SU-DHL-6 (cell line): Measurements from ENCODE around the gene TRIP13.

ENCODE experiments used
- H2AFZ ChIP-seq: fragments of 200-600 bp; sonication (generic); 2 replicates; pipeline ENCODE4 v1.6.1; 2014; ENCODE audit warnings: low read depth, mild to moderate bottlenecking, moderate library complexity, mixed read lengths, antibody characterized with exemption, low read length; ENCODE audit not compliant: severe bottlenecking
- H3F3A ChIP-seq: fragments of 200-600 bp; shearing (Covaris generic); 2 replicates; pipeline ENCODE4 v1.6.0; 2016; ENCODE audit warnings: antibody characterized with exemption, mild to moderate bottlenecking; ENCODE audit not compliant: insufficient read depth
- H3K27ac ChIP-seq: fragments of 200-600 bp; sonication (generic); 2 replicates; pipeline ENCODE4 v1.5.1; 2016; ENCODE audit warnings: low read depth, mild to moderate bottlenecking, low read length, moderate library complexity, mixed read lengths
- H3K27me3 ChIP-seq: fragments of 200-600 bp; sonication (generic), shearing (Covaris generic); 2 replicates; pipeline ENCODE4 v1.6.0; 2014; ENCODE audit warnings: mild to moderate bottlenecking, low read length
- H3K36me3 ChIP-seq: fragments of 200-600 bp; sonication (generic); 2 replicates; pipeline ENCODE4 v1.6.1; 2014; ENCODE audit warnings: mild to moderate bottlenecking, low read length, mixed read lengths
- H3K4me2 ChIP-seq: fragments of 300-600, 200-600 bp; shearing (Covaris generic), sonication (generic); 2 replicates; pipeline ENCODE4 v1.6.0; 2014; ENCODE audit warnings: low read length, low read depth, mild to moderate bottlenecking; ENCODE audit not compliant: poor library complexity, severe bottlenecking
- H3K4me3 ChIP-seq: fragments of 200-600 bp; sonication (generic); 2 replicates; pipeline ENCODE4 v1.5.1; 2014; ENCODE audit warnings: antibody characterized with exemption, low read length, mild to moderate bottlenecking, mixed read lengths; ENCODE audit not compliant: insufficient read depth, poor library complexity, severe bottlenecking
- H3K79me2 ChIP-seq: fragments of 200-600 bp; sonication (generic); 2 replicates; pipeline ENCODE4 v1.6.1; 2014; ENCODE audit warnings: mild to moderate bottlenecking, low read length, moderate library complexity; ENCODE audit not compliant: insufficient read depth
- H3K9ac ChIP-seq: fragments of 200-600 bp; sonication (generic); 2 replicates; pipeline ENCODE4 v1.7.0; 2014; ENCODE audit warnings: mild to moderate bottlenecking, low read length
- H3K9me2 ChIP-seq: fragments of 200-600 bp; sonication (generic); replicated peaks from 2 replicates; pipeline ENCODE4 v1.6.1; 2014; ENCODE audit warnings: low read length; ENCODE audit not compliant: insufficient read depth
- H3K9me3 ChIP-seq: fragments of 200-600 bp; sonication (generic); 2 replicates; pipeline ENCODE4 v1.6.1; 2014; ENCODE audit warnings: low read length, mixed read lengths; ENCODE audit not compliant: insufficient read depth
- H4K20me1 ChIP-seq: fragments of 200-600 bp; sonication (generic); 2 replicates; pipeline ENCODE4 v1.6.1; 2014; ENCODE audit warnings: low read depth, mild to moderate bottlenecking, antibody characterized with exemption, low read length, moderate library complexity, mixed read lengths
- EZH2phosphoT487 ChIP-seq: fragments of 200-600 bp; sonication (generic), shearing (Covaris generic); conservative IDR thresholded peaks from 2 replicates; pipeline ENCODE4 v1.6.1; 2018; ENCODE audit warnings: mild to moderate bottlenecking, antibody characterized with exemption, low read length, moderate library complexity, mixed read lengths
- TF ChIP-seq, protein P1 (sequence below): fragments of 200-600 bp; sonication (generic); IDR thresholded peaks from one replicate; pipeline ENCODE4 v1.5.1; 2017; ENCODE audit warnings: antibody characterized with exemption, mild to moderate bottlenecking, low read length, moderate library complexity; ENCODE audit not compliant: insufficient read depth, poor library complexity, severe bottlenecking

Gene TRIP13

DNA sequence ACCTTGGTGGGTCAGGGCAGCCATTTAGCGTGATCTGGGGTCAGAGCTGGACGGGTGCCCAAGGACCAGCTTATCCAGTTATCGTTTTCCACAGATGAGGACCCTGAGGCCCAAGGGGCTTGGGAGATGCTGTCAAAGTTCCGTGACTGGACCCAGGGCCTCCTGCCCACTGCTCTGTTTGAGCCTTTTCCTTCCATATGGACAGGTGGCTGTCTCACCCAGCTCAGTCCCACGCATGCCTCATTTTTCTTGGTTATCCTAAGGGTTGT, 56.5 kb downstream of the TRIP13 start:
- Histone ChIP-seq H4K20me1 (no peaks in the 10 kb centered on the region), H3K79me2 (no peaks in the 10 kb centered on the region), H3K9me3 (no peaks in the 10 kb centered on the region), H2AFZ (no peak overlapping the region), H3K4me3 (no peak overlapping the region), H3K4me2 (no peak overlapping the region), H3K9me2 (no peaks in the 10 kb centered on the region), H3F3A (no peaks in the 10 kb centered on the region), H3K9ac (no peak overlapping the region), H3K27ac (no peak overlapping the region), H3K27me3 (no peaks in the 10 kb centered on the region), H3K36me3 (no peaks in the 10 kb centered on the region)
- no peak for TF ChIP-seq EZH2phosphoT487
- TF ChIP-seq, protein P1, sequence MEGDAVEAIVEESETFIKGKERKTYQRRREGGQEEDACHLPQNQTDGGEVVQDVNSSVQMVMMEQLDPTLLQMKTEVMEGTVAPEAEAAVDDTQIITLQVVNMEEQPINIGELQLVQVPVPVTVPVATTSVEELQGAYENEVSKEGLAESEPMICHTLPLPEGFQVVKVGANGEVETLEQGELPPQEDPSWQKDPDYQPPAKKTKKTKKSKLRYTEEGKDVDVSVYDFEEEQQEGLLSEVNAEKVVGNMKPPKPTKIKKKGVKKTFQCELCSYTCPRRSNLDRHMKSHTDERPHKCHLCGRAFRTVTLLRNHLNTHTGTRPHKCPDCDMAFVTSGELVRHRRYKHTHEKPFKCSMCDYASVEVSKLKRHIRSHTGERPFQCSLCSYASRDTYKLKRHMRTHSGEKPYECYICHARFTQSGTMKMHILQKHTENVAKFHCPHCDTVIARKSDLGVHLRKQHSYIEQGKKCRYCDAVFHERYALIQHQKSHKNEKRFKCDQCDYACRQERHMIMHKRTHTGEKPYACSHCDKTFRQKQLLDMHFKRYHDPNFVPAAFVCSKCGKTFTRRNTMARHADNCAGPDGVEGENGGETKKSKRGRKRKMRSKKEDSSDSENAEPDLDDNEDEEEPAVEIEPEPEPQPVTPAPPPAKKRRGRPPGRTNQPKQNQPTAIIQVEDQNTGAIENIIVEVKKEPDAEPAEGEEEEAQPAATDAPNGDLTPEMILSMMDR, result no peak

DNA sequence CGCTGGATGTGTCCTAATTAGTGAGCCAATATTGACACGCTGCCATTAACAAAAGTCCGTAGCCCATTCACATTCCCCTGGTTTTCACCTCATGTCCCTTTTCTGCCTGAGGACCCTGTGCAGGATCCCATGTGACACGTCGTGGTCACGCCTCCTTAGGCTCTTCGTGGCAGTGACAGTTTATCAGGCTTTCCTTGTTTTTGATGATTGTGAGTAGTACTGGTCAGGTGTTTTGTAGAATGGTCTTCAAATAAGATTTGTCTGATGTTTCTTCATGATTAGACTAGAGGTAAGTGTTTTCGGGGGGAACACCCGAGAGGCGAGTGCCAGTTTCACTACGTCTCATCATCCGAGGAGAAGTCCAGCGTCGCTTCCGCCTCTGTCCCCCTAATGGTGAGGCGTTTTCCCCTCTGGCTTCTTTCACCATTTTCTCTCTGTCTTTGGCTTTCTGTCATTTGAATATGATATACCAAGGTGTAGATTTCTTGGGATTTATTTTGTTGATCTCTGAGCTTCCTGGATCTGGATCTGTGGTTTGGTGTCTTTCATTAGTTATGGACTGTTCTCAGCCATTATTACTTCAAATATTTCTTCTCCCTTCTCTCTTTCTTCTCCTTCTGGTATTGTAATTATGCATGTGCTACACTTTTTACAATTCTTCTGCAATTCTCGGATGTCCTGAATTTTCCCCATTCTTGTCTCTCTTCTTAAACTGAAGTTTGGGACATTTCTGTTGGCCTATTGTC, 57.3 kb downstream of the TRIP13 start:
- no peaks in the 10 kb centered on the region for H3K9me3 ChIP-seq
- H3K36me3 ChIP-seq, result no peaks in the 10 kb centered on the region
- H3K4me2 ChIP-seq, result no peak overlapping the region
- TF ChIP-seq, protein P1, result no peak
- no peak for TF ChIP-seq EZH2phosphoT487
- no peak overlapping the region for H3K27ac ChIP-seq
- H2AFZ ChIP-seq, result no peak overlapping the region
- no peaks in the 10 kb centered on the region for H3F3A ChIP-seq
- no peaks in the 10 kb centered on the region for H3K9me2 ChIP-seq
- H3K79me2 ChIP-seq, result no peaks in the 10 kb centered on the region
- H3K9ac ChIP-seq, result no peak overlapping the region
- no peak overlapping the region for H3K4me3 ChIP-seq
- no peaks in the 10 kb centered on the region for H3K27me3 ChIP-seq
- no peaks in the 10 kb centered on the region for H4K20me1 ChIP-seq

DNA sequence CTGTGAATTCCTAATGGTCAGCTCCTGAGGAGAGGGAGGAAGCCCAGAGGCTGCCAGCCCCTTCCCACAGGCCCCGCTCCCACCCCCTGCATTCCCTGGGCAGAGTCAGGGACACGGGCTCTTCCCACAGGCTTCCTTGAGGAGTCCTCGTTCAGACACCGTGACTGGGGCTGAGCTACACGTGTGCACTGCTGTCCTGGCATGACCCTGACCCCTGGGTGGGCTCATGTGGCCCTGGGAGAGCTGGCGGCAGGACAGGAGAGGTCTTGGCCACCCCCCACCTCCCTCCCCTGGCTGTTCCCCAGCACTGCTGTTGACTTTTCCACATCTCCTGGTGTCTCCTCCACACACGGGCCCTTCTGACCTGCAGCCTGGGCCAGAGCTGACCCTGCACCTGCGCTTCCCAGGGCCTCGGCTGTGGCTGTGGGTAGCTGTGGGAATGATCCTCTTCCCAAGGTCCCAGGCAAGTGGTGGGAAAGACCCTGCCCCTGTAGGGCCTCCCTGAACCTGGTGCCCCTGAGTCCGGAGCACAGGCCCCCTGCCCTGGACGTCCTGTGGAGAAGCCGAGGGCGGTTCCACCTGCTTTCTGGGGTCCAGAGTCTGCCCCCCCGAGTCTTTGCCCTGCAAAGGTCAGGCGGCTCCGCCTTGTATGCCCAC, 59.4 kb downstream of the TRIP13 start:
- Histone ChIP-seq H3F3A (no peaks in the 10 kb centered on the region), H4K20me1 (no peaks in the 10 kb centered on the region)

More for the DNA sequence above, 59.4 kb downstream of the TRIP13 start:
- no peaks in the 10 kb centered on the region for H3K36me3 ChIP-seq
- no peak overlapping the region for H3K4me3 ChIP-seq
- H3K27me3 ChIP-seq, result 0 out of 2 replicates have a peak, but pooled peaks cover 3% of the 10 kb centered on the region
- H3K9ac ChIP-seq, result no peak overlapping the region
- TF ChIP-seq, protein P1, result no peak
- TF ChIP-seq EZH2phosphoT487, result no peak
- H3K9me3 ChIP-seq, result no peaks in the 10 kb centered on the region
- no peak overlapping the region for H2AFZ ChIP-seq
- H3K27ac ChIP-seq, result no peak overlapping the region
- H3K4me2 ChIP-seq, result no peak overlapping the region
- no peaks in the 10 kb centered on the region for H3K79me2 ChIP-seq
- H3K9me2 ChIP-seq, result no peaks in the 10 kb centered on the region
